ENCODE data around the gene TRIM8.
A peak's percentile ranks its signal among the peaks of the same experiment; 100 is the strongest.

TRIM8 gene

GRCh38 chr10:102643336-102644065, 778 bp upstream of the TRIM8 start:
- TF ChIP-seq, protein P1, sequence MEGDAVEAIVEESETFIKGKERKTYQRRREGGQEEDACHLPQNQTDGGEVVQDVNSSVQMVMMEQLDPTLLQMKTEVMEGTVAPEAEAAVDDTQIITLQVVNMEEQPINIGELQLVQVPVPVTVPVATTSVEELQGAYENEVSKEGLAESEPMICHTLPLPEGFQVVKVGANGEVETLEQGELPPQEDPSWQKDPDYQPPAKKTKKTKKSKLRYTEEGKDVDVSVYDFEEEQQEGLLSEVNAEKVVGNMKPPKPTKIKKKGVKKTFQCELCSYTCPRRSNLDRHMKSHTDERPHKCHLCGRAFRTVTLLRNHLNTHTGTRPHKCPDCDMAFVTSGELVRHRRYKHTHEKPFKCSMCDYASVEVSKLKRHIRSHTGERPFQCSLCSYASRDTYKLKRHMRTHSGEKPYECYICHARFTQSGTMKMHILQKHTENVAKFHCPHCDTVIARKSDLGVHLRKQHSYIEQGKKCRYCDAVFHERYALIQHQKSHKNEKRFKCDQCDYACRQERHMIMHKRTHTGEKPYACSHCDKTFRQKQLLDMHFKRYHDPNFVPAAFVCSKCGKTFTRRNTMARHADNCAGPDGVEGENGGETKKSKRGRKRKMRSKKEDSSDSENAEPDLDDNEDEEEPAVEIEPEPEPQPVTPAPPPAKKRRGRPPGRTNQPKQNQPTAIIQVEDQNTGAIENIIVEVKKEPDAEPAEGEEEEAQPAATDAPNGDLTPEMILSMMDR (IDR thresholded peaks at IDR 0.05; ENCODE audit: low read depth, low read length, missing control alignments) = no peak
- peak overlapping the region; percentile 81 for H3K27ac ChIP-seq
- DNase-seq = peak; percentile 70
- in situ Hi-C loops (cut with HindIII; ENCODE audit: low pct_ligation_motif_present, low sequenced_read_pairs) = no loop called here
- H3K4me3 ChIP-seq (ENCODE audit: low read depth, low read length) = peak overlapping the region; percentile 85
- no peaks in the 10 kb centered on the region for H3K27me3 ChIP-seq (replicated peaks)
- peaks cover 6% of the 10 kb centered on the region for H3K36me3 ChIP-seq (replicated peaks)

DNA sequence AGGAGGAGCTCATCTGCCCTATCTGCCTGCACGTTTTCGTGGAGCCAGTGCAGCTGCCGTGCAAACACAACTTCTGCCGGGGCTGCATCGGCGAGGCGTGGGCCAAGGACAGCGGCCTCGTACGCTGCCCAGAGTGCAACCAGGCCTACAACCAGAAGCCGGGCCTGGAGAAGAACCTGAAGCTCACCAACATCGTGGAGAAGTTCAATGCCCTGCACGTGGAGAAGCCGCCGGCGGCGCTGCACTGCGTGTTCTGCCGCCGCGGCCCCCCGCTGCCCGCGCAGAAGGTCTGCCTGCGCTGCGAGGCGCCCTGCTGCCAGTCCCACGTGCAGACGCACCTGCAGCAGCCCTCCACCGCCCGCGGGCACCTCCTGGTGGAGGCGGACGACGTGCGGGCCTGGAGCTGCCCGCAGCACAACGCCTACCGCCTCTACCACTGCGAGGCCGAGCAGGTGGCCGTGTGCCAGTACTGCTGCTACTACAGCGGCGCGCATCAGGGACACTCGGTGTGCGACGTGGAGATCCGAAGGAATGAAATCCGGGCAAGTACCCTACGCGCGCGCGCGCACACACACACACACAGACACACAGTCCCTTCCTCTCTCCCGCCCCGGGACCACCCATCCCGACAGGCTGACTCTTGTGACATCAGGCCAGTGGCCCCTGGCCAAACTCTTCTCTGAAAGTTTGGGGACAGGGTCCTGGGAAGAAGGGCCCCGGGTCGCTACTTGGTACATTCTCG, 538 bp downstream of the TRIM8 start:
- peak overlapping the region; percentile 85 for H3K4me3 ChIP-seq (ENCODE audit: low read depth, low read length)
- TF ChIP-seq, protein P1 (IDR thresholded peaks at IDR 0.05; ENCODE audit: low read depth, low read length, missing control alignments) = peak; percentile 67
- in situ Hi-C loops (cut with HindIII; ENCODE audit: low pct_ligation_motif_present, low sequenced_read_pairs) = no loop called here
- H3K36me3 ChIP-seq (replicated peaks) = peaks cover 6% of the 10 kb centered on the region
- H3K27me3 ChIP-seq (replicated peaks) = no peaks in the 10 kb centered on the region
- DNase-seq = peak; percentile 43
- H3K27ac ChIP-seq = peak overlapping the region; percentile 81

- H3K27ac ChIP-seq = peak overlapping the region; percentile 81
- peak overlapping the region; percentile 85 for H3K4me3 ChIP-seq (ENCODE audit: low read depth, low read length)
- TF ChIP-seq, protein P1 (IDR thresholded peaks at IDR 0.05; ENCODE audit: low read depth, low read length, missing control alignments) = no peak
- peaks cover 6% of the 10 kb centered on the region for H3K36me3 ChIP-seq (replicated peaks)
- in situ Hi-C loops (cut with HindIII; ENCODE audit: low pct_ligation_motif_present, low sequenced_read_pairs) = no loop called here
- peak; percentile 53 for DNase-seq
- no peaks in the 10 kb centered on the region for H3K27me3 ChIP-seq (replicated peaks)
Measured at GRCh38 chr10:102645388-102645740, 1.1 kb downstream of the TRIM8 start.

DNA sequence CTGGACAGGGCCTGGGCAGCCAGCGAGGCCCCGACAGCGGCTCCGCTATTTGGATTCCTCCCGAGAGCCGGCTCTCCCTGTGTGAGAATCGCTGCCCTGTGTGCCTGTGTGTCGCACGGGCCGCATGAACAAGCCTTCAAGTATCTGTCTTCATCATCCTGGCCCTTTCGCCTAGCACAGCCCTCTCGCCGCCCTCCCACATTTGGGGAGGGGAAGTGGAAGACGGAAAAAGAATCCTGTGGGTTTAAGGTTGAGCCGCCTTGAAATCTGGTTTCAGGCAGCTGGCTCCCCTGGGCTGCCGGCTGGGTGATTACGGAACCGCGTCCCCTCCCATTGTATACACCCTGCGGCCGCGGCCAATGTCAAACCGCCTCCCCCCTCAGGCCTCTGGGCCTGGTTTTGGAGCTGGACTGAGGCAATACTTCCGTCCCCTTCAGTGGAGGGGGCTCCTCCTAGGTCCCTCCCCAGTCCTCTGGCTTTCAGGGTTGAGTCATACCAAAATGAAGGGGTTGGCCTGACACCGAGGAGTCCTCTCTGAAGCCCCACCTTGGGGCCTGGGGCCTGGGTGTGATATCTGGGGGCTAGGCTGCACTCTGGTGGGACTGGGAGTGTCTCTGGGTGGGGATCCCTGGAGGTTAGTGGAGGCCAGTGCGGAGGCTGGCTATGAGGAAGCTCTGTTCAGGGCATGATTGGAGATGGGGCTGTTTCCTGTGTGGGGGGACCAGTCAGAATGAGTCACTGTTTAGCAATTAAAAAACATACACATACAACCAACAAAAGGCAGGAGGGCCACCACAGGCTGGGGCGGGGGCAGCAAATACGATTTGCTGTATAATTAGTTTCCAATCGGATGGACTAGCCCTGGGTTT, 1.7 kb downstream of the TRIM8 start:
- Histone ChIP-seq H3K27me3 (replicated peaks) (no peaks in the 10 kb centered on the region), H3K4me3 (ENCODE audit: low read depth, low read length) (peak overlapping the region; percentile 85), H3K36me3 (replicated peaks) (peaks cover 6% of the 10 kb centered on the region), H3K27ac (peak overlapping the region; percentile 81)
- TF ChIP-seq, protein P1 (IDR thresholded peaks at IDR 0.05; ENCODE audit: low read depth, low read length, missing control alignments) = no peak
- peak; percentile 87 for DNase-seq
- in situ Hi-C loops (cut with HindIII; ENCODE audit: low pct_ligation_motif_present, low sequenced_read_pairs) = no loop called here

DNA sequence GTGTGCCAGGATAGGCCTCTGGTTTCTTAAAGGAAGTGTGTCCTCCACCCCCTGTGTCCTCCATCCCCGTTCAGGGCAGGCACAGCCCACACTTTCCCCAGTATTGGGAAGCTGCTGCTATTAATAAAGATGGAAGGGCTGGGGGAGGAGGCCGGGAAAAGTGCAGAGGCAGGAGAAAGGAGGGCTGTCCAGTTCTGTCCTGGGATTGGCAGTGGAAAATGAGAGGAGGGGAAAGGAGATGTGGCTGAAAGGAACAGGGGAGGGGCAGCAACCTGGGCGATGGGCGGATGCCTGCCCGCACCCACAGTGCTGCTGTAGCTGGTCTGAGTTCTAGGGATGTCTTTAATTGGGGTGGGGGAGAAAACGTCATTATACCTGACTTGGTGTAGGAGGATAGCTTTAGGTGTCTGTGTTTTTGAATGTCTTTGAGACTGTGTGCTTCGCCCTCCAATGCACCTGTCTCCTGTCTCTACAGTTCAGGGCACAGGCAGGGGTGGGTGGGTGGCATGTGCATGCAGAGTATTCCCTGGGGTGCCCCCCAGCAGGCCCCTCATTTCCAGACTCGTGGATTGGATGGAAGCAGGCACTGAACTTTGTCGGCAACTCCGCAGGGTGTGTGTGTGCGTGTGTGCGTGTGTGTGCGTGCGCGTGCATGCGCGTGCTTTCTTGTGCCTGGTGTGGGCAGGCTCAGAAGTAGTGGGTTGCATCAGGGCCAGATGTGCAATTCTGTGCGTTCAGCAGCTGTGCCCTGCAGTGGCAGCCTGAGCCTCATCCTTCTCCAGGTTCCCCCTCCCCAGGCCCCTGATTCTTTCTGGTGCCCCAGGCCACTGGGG, 2.5 kb downstream of the TRIM8 start:
- no peak for DNase-seq

More for the DNA sequence above, 2.5 kb downstream of the TRIM8 start:
- peaks cover 11% of the 10 kb centered on the region for H3K36me3 ChIP-seq (replicated peaks)
- no peaks in the 10 kb centered on the region for H3K27me3 ChIP-seq (replicated peaks)
- TF ChIP-seq, protein P1 (IDR thresholded peaks at IDR 0.05; ENCODE audit: low read depth, low read length, missing control alignments) = no peak
- peak overlapping the region; percentile 81 for H3K27ac ChIP-seq
- in situ Hi-C loops (cut with HindIII; ENCODE audit: low pct_ligation_motif_present, low sequenced_read_pairs) = no loop called here
- H3K4me3 ChIP-seq (ENCODE audit: low read depth, low read length) = peak overlapping the region; percentile 85

Data from brain microvascular endothelial cell (primary cell).